CD4-positive, alpha-beta T cell treated with Interleukin-4 for 4 hours (primary cell): Measurements from ENCODE around the gene SH2D2A.

ENCODE experiments used
- DNase-seq: peaks from one replicate; pipeline ENCODE4 v3.0.0-alpha.2; 2020

The SH2D2A gene

GRCh38 chr1:156822680-156823079, 6.0 kb upstream of the SH2D2A start:
- no peak for DNase-seq

DNA sequence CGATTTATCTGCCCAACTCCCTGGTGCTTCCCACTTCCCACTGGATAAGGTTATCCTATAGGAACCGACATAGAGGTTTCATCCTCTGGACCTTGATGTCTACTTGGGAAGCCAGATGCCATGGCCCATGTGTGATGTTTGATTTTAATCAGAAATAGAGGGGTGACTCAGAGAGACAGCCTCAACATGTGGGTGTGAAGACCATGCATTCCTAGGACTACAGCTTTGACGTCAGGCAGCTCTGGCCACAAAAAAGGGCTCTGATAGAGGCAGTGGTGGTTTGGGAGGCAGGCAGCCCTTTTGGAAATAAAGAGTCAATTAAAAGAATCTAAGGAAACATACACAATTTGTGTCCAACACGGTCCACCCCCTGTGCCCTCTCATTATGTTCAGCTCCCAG, 5.2 kb upstream of the SH2D2A start:
- no peak for DNase-seq

DNA sequence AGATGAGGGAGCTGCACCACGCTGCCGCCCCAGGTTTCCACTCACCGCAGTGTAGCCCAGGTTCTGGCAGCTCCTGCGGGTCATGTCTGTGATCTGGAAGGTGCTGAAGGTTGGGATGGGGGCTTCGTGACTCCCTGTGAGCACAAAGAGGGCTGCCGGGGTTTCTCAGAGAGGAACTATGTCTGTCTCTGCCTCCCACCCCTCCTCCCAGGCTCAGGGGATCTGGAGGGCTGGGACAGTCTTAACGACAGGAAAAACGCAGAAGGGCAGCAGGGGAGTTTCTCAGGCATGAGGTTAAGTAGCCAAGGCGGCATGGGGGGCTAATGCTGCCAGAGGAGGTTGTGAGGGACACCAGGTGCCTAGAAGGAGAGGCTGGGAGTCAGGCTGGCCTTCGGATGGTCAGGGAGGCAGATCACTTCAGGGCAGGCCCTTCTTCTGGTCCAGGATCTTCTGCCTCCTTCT, 656 bp downstream of the SH2D2A start:
- no peak for DNase-seq

GRCh38 chr1:156815307-156815826, 1.3 kb downstream of the SH2D2A start:
- no peak for DNase-seq

- peak; percentile 53 for DNase-seq
These were observed 1.9 kb downstream of the SH2D2A start for GRCh38 chr1:156814571-156815260.

DNA sequence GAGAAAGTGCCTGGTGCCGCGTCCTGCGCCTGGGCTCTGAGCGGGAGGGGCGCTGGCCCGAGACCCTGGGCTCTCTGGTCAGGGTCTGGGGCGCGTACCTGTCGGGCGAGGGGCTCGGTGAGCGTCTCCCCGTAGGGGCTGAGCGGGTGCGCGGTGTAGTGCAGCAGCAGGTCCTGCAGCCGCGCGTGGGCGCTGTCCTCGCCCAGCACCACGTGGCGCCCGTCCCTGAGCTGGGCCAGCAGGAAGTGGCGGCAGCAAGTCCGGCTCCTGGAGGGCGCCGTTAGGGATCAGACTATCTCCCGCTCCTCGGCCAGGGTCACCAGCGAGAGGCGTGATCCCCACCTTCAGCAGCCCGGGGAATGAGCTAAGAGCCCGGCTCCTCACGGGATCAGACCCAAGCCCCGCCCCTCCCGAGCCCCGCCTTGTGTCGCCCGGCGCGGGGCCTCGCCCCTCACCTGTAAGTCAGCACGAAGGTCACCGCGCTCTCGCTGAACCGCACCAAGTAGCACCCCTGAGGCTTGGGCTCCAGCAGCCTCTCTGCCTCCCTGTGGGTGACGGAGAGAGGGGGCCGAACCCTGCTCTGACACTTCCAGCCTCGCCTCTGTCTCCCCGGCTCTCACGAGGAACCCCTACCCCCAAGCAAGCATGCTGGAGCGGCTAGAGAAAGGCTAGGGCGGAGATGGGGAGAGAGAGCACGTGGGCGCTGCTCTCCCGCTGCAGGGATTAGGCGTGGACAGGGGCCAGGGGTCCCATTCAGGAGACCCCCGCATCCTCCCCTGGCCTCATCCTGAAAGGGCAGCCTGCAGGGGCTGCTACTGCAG, 2.7 kb downstream of the SH2D2A start:
- peak; percentile 63 for DNase-seq

DNA sequence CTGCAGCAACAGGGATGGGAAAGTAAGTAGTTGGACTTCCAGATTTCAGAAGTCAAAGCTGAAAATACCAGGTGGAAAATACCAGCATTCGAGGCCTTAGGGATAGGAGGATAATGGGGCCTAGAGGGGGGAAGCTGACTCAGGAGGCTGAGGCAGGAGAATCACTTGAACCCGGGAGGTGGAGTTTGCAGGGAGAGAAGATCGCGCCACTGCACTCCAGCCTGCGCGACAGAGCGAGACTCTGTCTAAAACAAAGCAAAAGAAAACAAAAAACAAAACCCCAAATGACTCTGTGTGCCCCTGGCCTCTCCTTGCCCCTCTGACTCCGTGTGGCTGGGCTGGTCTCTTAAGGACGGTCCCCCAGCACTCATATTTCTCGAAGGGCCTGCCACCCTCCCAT, 3.4 kb downstream of the SH2D2A start:
- no peak for DNase-seq

DNA sequence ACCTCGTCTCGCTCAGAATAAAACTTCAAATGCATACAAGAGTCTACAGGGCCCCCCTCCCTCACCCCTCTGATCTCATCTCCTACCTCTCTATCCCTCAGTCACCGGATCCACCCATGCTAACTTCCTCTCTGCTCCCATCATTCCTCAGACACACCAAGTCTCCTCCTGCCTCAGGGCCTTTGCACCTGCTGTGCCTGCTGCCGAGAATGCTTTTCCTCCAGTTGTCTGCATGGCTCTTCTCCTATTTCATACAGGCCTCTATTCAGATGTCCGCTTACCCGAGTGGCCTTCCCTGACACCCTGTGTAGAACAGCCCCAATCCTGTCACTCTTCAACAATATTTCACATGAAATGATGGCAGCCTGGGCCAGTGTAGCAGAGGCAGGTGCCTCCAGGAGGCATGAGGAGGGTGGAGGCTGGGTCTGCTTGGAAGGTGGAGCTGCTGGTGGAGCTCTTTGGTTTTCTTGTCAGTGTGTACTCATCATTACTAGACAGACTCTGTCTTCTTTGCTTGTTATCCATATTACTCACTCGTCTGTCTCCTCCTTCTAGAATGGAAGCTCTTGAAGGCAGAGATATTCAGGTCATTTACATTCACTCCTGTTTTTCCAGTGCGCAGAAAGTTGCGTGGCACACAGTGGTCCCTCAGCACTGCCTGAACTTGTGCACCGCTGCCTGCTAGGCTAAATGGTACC, 4.2 kb downstream of the SH2D2A start:
- no peak for DNase-seq

GRCh38 chr1:156811168-156811567, 5.5 kb downstream of the SH2D2A start:
- DNase-seq, result no peak

DNA sequence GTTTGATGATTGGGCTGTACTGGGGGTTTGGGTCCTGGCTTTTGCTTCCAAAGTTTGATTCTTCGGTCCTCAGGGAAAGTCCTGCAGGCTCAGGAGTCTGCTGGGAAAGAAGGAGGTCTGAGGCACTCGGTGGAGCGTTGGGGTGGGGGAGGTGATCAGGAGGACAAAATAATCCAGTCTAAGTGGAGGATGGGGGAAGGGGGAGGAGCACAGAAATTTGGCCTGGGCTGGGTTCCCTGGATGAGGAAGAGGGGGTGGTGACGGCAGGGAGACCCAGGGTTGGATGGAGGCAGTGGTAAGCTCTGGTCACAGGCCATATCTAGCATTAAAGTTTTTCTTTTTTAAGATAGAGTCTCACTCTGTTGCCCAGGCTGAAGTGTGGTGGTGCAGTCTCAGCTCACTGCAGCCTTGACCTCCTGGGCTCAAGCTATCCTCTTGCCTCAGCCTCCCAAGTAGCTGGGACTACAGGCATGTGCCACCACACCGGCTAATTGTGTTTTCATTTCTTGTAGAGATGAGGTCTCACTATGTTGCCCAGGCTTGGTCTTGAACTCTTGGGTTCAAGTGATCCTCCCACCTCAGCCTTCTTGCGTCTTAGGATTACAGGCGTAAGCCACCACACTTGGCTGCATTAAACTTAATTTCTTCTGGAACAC, 6.8 kb downstream of the SH2D2A start:
- no peak for DNase-seq

- DNase-seq, result no peak
These were observed 7.4 kb downstream of the SH2D2A start for GRCh38 chr1:156809281-156809680.

- no peak for DNase-seq
These were observed 8.2 kb downstream of the SH2D2A start for GRCh38 chr1:156808186-156809030.

- peak; percentile 32 for DNase-seq
These were observed 9.0 kb downstream of the SH2D2A start for GRCh38 chr1:156807627-156808026.

DNA sequence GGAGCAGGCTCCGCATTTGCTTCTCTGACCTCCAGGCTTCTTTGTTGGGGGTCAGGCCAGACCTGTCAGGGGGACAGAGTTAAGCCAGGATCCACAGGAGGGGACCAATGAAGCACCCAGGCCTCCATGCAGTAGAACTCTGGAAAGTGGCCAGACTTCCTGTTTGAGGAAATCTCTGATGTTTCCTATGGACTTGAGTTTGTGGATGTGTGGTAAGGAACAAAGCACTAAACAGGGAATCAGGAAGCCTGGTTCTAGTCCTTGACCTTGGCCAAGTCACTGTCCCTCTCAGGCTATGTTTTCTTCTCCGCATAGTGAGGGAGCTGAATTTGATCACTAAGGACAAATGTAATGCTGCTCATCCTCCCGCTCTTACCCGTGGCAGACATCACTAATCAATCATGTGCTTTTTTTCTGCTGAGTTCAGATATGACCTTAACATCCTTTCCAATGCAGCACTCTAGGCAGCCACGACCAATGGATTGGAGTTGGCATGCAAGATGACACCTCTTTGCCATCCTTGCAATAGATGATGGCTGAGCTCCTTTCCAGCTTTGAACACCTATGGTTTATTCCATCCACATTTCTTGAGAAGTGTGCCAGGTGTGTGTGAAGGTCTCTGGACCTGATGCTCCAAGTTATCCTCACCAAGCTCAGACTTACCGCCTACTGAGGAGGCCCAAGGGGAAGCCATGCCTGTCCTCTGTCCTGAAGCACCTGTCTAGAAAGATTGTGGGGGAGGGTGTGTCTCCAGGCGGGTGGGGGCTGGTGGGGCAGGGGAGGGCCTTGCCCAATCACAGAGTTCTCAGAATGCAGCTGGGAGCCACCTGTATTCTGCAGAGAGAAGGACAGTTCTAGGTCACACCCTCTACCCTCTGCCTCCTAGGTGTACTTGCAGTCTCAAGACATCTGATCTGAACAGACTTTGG, 9.9 kb downstream of the SH2D2A start:
- no peak for DNase-seq

DNA sequence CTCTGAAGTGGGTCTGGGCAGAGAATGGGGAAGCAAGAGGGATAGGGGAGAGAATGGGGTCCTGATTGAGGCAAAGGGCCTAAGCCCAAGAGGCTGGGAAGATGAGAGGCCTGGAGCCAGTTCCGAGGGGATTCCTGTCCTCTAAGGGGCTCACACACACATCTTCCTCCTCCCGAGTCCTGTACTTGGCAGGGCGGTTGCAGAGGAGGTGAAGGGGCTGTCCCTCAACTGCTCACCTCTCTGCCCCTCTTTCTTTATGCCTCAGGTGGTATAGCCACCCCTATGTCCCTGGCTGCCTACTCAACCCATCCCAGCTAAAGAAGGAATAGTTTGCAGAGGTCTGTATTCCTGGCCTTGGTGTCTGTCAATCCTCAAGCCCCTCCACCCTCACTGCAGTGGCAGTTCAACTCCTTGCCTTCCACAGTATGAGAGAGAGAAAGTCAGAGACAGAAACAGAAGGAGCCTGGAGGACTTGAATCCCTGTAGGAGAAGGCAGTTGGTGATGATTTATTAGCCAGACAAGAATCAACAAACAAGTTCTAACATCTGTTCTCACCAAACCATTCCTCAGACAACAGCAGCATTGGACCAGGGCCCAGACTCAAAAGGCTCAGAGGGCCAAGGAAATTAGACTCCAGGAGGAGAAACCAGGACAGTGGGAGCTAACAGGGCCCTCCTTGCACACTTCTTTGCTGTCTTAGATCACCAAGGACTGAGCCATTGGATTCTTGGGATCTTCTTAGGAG, 10.7 kb downstream of the SH2D2A start:
- no peak for DNase-seq

- DNase-seq, result no peak
These were observed 11.9 kb downstream of the SH2D2A start for GRCh38 chr1:156804572-156805243.

DNA sequence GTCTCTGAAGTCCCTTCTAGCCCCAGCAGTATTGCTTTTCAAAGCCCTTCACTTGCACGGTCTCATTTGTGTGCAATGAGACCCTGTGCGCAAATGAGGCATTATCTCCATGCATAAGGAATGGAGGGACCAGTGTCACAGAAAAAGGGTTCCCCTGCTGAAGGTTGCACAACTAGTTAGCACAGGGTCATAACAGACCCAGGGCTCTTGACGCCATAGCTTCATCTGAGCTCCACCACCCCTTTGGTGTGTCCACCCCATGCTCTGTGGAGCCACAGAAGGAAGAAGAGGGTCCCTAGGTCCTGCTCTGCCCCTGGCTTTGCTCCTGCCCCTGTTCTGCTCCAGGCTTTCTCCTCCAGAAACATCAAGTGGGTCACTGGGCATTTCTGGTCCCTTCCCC, 12.6 kb downstream of the SH2D2A start:
- no peak for DNase-seq

- no peak for DNase-seq
These were observed 13.4 kb downstream of the SH2D2A start for GRCh38 chr1:156803086-156803851.
